Activated CD8-positive, alpha-beta T cell treated with anti-CD3 and anti-CD28 coated beads, Interleukin-2, amount 10 ng/mL, durations not matched to agents 7 days and 5 days (primary cell): ENCODE data around the gene EIF4A2. TPM values are rescaled to one million over a fixed set of nuclear protein-coding genes. Genes with fewer than 3 reads are reported as not detected.
A peak's percentile ranks its signal among the peaks of the same experiment; 100 is the strongest.
"Not testable (repeated sequence)": the region's sequence is repeated elsewhere in the genome, so short reads cannot be mapped to it uniquely, and the experiment has no call there.

Experiments used
- ATAC-seq: fragments of 150-1000 bp; cut with Tn5 transposase; one replicate; pipeline ENCODE4 v1.10.0; 2021; ENCODE audit warnings: moderate library complexity
- CTCF ChIA-PET: fragments of 350-600 bp; sonication (Branson Sonifier 250); formaldehyde crosslinking; loops from one replicate; lab custom pipeline; 2021; ENCODE audit warnings: antibody characterized with exemption; lab: Charles Lee
- POLR2A ChIA-PET: fragments of 350-600 bp; sonication (Branson Sonifier 250); formaldehyde crosslinking; loops from one replicate; lab custom pipeline; 2021; ENCODE audit warnings: antibody characterized with exemption; lab: Charles Lee
- DNase-seq: peaks from one replicate; pipeline ENCODE4 v3.0.0-alpha.2; 2020
- H3K27ac Mint-ChIP-seq: one replicate; pipeline ENCODE4 v1.8.0; 2021; ENCODE audit warnings: mild to moderate bottlenecking, mixed read lengths
- H3K27me3 Mint-ChIP-seq: one replicate; pipeline ENCODE4 v1.8.0; 2021; ENCODE audit warnings: low read depth, mixed read lengths
- H3K36me3 Mint-ChIP-seq: one replicate; pipeline ENCODE4 v1.8.0; 2021; ENCODE audit warnings: low read depth, mixed read lengths
- H3K4me1 Mint-ChIP-seq: one replicate; pipeline ENCODE4 v1.8.0; 2021; ENCODE audit warnings: low read depth, mixed read lengths
- H3K4me3 Mint-ChIP-seq: one replicate; pipeline ENCODE4 v1.8.0; 2021; ENCODE audit warnings: mild to moderate bottlenecking, mixed read lengths
- H3K9me3 Mint-ChIP-seq: one replicate; pipeline ENCODE4 v1.8.0; 2022; ENCODE audit warnings: mixed read lengths; ENCODE audit not compliant: insufficient read depth
- total RNA-seq, 2 experiments: library from RNA; stranded (reverse); gene quantifications; one replicate each; pipeline ENCODE4 v1.2.3, GENCODE V29; 2021

EIF4A2 gene
- total RNA-seq, 2 experiments from 2014 or later: 365 to 383 TPM

GRCh38 chr3:186786922-186787321 is 3.5 kb downstream of the EIF4A2 start:
- no peaks in the 10 kb centered on the region for H3K27me3 Mint-ChIP-seq
- peaks cover 47% of the 10 kb centered on the region for H3K4me1 Mint-ChIP-seq

DNA sequence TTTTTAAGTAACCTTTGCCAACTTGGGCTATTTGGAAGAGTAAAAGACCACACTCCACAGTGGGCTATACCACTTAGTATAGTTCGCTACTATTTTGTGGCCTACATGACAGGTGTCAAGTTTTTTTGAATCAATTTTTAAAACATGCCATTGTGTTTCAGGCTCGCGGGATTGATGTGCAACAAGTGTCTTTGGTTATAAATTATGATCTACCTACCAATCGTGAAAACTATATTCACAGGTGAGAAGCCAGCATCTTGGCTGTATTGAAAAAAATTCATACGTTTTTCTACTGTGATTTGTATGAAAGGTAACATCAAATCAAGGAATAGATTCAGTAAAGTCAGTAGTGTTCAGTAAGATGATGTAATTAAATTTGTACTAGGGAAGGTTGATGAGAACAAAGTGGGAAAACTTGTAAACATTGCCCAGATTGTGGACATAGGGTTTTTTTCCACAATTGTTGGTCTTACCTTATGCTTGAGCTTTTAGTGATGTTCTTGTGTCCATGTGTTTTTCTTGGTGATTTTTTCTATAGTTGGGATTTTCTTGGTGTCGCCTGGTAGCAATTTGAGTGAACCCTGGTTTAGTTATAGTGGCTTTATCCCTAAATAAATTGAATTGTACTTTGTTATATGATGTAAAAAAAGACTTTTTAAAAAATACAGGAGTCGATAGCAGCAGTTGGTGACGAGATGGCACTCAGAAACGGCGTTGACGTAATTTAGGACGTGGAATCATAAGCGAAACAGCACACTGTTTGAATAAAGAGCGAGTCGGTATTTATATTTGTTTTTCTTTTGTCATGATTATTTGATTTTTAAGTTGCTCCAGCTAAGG is 4.5 kb downstream of the EIF4A2 start:
- H3K4me1 Mint-ChIP-seq: peaks cover 43% of the 10 kb centered on the region
- ChIA-PET POLR2A (interaction anchor here (1.2 to 4.0 kb wide), 6 partner anchors 11 to 120 kb away, joined by 3 to 25 read pairs (median 8); no protein-coding TSS in a partner anchor), CTCF (interaction anchor here (0.6 to 1.5 kb wide), 5 partner anchors 12 to 171 kb away, joined by 3 to 4 read pairs (median 4); no protein-coding TSS in a partner anchor)
- no peaks in the 10 kb centered on the region for H3K27me3 Mint-ChIP-seq
- ATAC-seq (no peak), DNase-seq (no peak)
- peak overlapping the region; percentile 91 for H3K4me3 Mint-ChIP-seq
- H3K36me3 Mint-ChIP-seq: peaks cover 92% of the 10 kb centered on the region
- H3K9me3 Mint-ChIP-seq: no peaks in the 10 kb centered on the region
- peak overlapping the region; percentile 65 for H3K27ac Mint-ChIP-seq

More at GRCh38 chr3:186786922-186787321, 3.5 kb downstream of the EIF4A2 start:
- H3K36me3 Mint-ChIP-seq: peaks cover 84% of the 10 kb centered on the region
- POLR2A ChIA-PET: interaction anchor here (2.0 to 4.0 kb wide), 4 partner anchors 12 to 18 kb away, joined by 7 to 25 read pairs (median 10); no protein-coding TSS in a partner anchor
- H3K9me3 Mint-ChIP-seq: no peaks in the 10 kb centered on the region
- CTCF ChIA-PET: interaction anchor here (1.1 kb wide), 1 partner anchor 34 kb away, joined by 4 read pairs; no protein-coding TSS in a partner anchor
- ATAC-seq (no peak), DNase-seq (no peak)
- H3K27ac Mint-ChIP-seq: peak overlapping the region; percentile 65
- H3K4me3 Mint-ChIP-seq: peak overlapping the region; percentile 91

- Mint-ChIP-seq H3K4me1 (peaks cover 43% of the 10 kb centered on the region), H3K4me3 (peak overlapping the region; percentile 91), H3K9me3 (no peaks in the 10 kb centered on the region), H3K36me3 (peaks cover 95% of the 10 kb centered on the region), H3K27me3 (no peaks in the 10 kb centered on the region), H3K27ac (peak overlapping the region; percentile 65)
- DNase-seq (no peak), ATAC-seq (no peak)
- POLR2A ChIA-PET: interaction anchor here (0.6 to 4.0 kb wide), 8 partner anchors 10 to 121 kb away, joined by 3 to 25 read pairs (median 6); no protein-coding TSS in a partner anchor
- CTCF ChIA-PET: interaction anchor here (0.6 to 1.5 kb wide), 4 partner anchors 11 to 172 kb away, joined by 3 to 4 read pairs (median 4); no protein-coding TSS in a partner anchor
These were observed 5.3 kb downstream of the EIF4A2 start for GRCh38 chr3:186788482-186789370.

GRCh38 chr3:186789554-186790260 is 6.3 kb downstream of the EIF4A2 start:
- CTCF ChIA-PET: interaction anchor here (1.0 to 1.5 kb wide), 2 partner anchors 10 to 32 kb away, joined by 3 to 4 read pairs; no protein-coding TSS in a partner anchor
- H3K27me3 Mint-ChIP-seq: no peaks in the 10 kb centered on the region
- no peak for DNase-seq
- H3K36me3 Mint-ChIP-seq: peaks cover 95% of the 10 kb centered on the region
- no peak overlapping the region for H3K4me3 Mint-ChIP-seq
- H3K27ac Mint-ChIP-seq: peak overlapping the region; percentile 76
- H3K4me1 Mint-ChIP-seq: peaks cover 41% of the 10 kb centered on the region
- H3K9me3 Mint-ChIP-seq: no peaks in the 10 kb centered on the region
- POLR2A ChIA-PET: interaction anchor here (0.6 to 4.0 kb wide), 5 partner anchors 9 to 50 kb away, joined by 3 to 25 read pairs (median 5); no protein-coding TSS in a partner anchor
- ATAC-seq: no peak

- CTCF ChIA-PET: interaction anchor here (1.0 to 1.6 kb wide), 2 partner anchors 9 to 31 kb away, joined by 3 to 7 read pairs; no protein-coding TSS in a partner anchor
- no peaks in the 10 kb centered on the region for H3K9me3 Mint-ChIP-seq
- ATAC-seq: peak; percentile 1
These were observed 7.0 kb downstream of the EIF4A2 start for GRCh38 chr3:186790261-186790981.

DNA sequence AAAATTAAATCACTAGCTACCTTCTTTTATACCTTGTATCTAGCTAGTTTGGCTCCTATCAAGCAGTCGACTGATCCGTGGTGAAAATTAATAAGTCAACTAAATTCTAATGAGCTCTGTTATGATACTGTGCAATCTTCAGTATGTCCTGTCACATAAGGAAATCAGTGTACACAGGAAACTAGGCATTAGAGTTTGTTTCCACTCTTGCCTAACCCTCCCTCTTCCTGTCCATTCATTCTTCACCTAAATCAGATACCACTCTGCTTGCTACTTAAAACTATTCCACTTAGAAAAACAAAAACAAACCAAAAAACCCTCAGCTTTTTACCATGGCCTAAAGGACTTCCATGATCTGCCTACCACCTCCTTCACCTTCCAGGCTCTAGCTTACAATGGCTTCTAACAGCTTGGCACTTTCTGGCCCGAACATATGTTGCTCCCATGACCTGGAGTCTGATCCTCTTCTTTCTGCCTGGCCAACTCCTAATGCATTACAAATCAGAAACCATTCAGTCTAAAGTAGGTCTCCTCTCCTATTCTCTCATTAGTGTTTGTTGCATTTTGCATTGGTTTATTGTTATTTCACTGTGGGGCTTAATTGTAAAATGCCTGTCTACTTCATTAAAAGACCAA is 15.0 kb downstream of the EIF4A2 start:
- peak overlapping the region; percentile 19 for H3K27ac Mint-ChIP-seq

More at GRCh38 chr3:186790261-186790981, 7.0 kb downstream of the EIF4A2 start:
- Mint-ChIP-seq H3K36me3 (peaks cover 91% of the 10 kb centered on the region), H3K27ac (no peak overlapping the region), H3K4me1 (peaks cover 39% of the 10 kb centered on the region), H3K4me3 (no peak overlapping the region), H3K27me3 (no peaks in the 10 kb centered on the region)
- POLR2A ChIA-PET: interaction anchor here (1.1 to 4.0 kb wide), 4 partner anchors 9 to 34 kb away, joined by 3 to 25 read pairs (median 4); no protein-coding TSS in a partner anchor
- no peak for DNase-seq

GRCh38 chr3:186800285-186800684 is 16.9 kb downstream of the EIF4A2 start:
- H3K9me3 Mint-ChIP-seq: no peaks in the 10 kb centered on the region
- H3K4me3 Mint-ChIP-seq: peak overlapping the region; percentile 41
- POLR2A ChIA-PET: interaction anchor here (3.9 to 4.1 kb wide), 2 partner anchors 11 to 16 kb away, joined by 25 to 82 read pairs; partner anchors contain the start of gene EIF4A2
- peak overlapping the region; percentile 72 for H3K27ac Mint-ChIP-seq
- peaks cover 65% of the 10 kb centered on the region for H3K4me1 Mint-ChIP-seq
- DNase-seq: no peak
- CTCF ChIA-PET: interaction anchor here (0.6 to 1.5 kb wide), 7 partner anchors 12 to 185 kb away, joined by 3 to 5 read pairs (median 3); no protein-coding TSS in a partner anchor
- ATAC-seq: peak; percentile 28
- H3K27me3 Mint-ChIP-seq: no peaks in the 10 kb centered on the region
- peaks cover 70% of the 10 kb centered on the region for H3K36me3 Mint-ChIP-seq

More for the DNA sequence above, 15.0 kb downstream of the EIF4A2 start:
- ATAC-seq: peak; percentile 47
- H3K4me3 Mint-ChIP-seq: no peak overlapping the region
- ChIA-PET CTCF (interaction anchor here (0.9 to 2.5 kb wide), 8 partner anchors 13 to 854 kb away, joined by 3 to 17 read pairs (median 4); no protein-coding TSS in a partner anchor), POLR2A (interaction anchor here (3.9 to 4.1 kb wide), 2 partner anchors 9 to 14 kb away, joined by 25 to 82 read pairs; partner anchors contain the start of gene EIF4A2)
- peaks cover 72% of the 10 kb centered on the region for H3K36me3 Mint-ChIP-seq
- no peak for DNase-seq
- peaks cover 52% of the 10 kb centered on the region for H3K4me1 Mint-ChIP-seq
- no peaks in the 10 kb centered on the region for H3K27me3 Mint-ChIP-seq
- H3K9me3 Mint-ChIP-seq: no peaks in the 10 kb centered on the region

GRCh38 chr3:186802701-186803100 is 19.3 kb downstream of the EIF4A2 start:
- Mint-ChIP-seq H3K27ac (no peak overlapping the region), H3K4me3 (no peak overlapping the region), H3K27me3 (no peaks in the 10 kb centered on the region), H3K4me1 (peaks cover 71% of the 10 kb centered on the region), H3K9me3 (no peaks in the 10 kb centered on the region), H3K36me3 (peaks cover 54% of the 10 kb centered on the region)
- ATAC-seq (no peak), DNase-seq (no peak)
- ChIA-PET CTCF (interaction anchor here (0.7 to 1.6 kb wide), 3 partner anchors 16 to 877 kb away, joined by 3 to 6 read pairs (median 3); no protein-coding TSS in a partner anchor), POLR2A (interaction anchor here (0.7 to 7.6 kb wide), 2 partner anchors 15 to 19 kb away, joined by 7 to 123 read pairs; partner anchors contain the start of gene EIF4A2)

DNA sequence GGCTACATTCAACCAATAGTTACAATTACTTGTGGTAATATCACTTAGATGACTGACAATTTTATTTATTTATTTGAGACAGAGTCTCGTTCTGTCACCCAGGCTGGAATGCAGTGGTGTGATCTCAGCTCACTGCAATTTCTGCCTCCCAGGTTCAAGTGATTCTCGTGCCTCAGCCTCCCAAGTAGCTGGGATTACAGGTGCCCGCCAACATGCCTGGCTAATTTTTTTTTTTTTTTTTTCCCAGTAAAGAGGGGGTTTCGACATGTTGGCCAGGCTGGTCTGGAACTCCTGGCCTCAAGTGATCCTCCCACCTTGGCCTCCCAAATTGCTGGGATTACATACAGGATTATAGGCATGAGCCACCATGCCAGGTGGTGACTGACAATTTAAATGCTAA is 20.1 kb downstream of the EIF4A2 start:
- peak overlapping the region; percentile 49 for H3K27ac Mint-ChIP-seq
- not testable (repeated sequence) for ATAC-seq, H3K27me3 Mint-ChIP-seq, H3K4me3 Mint-ChIP-seq, H3K9me3 Mint-ChIP-seq, DNase-seq
- CTCF ChIA-PET: interaction anchor here (0.7 to 1.6 kb wide), 2 partner anchors 18 to 873 kb away, joined by 4 to 6 read pairs; no protein-coding TSS in a partner anchor
- POLR2A ChIA-PET: interaction anchor here (7.6 kb wide), 1 partner anchor 20 kb away, joined by 123 read pairs; the partner anchor contains the start of gene EIF4A2
- peaks cover 72% of the 10 kb centered on the region for H3K4me1 Mint-ChIP-seq
- peaks cover 46% of the 10 kb centered on the region for H3K36me3 Mint-ChIP-seq
